GM23338 (cell line): ENCODE measurements around the gene TTC22. TPM values are rescaled to one million over a fixed set of nuclear protein-coding genes. Genes with fewer than 3 reads are reported as not detected.

Experiments
- CREB1 ChIP-seq: fragments of 250-450 bp; sonication (Bioruptor Pico); IDR thresholded peaks from 2 replicates; pipeline ENCODE4 v1.5.0; 2020; ENCODE audit warnings: low read depth, mild to moderate bottlenecking, moderate library complexity
- CTCF ChIP-seq, 2 experiments: fragments of 200-600 bp in 1 of 2; sonication (generic) in 1 of 2; conservative IDR thresholded peaks; 2 replicates each; pipeline versions ENCODE4 v1.5.1 to v1.6.1; 2016 to 2017; ENCODE audit warnings: antibody characterized with exemption in 2 of 2, low read depth in 2 of 2, mild to moderate bottlenecking in 2 of 2, moderate library complexity in 1 of 2
- ETS1 ChIP-seq: IDR thresholded peaks from 2 replicates; pipeline ENCODE4 v1.6.1; 2016; ENCODE audit warnings: antibody characterized with exemption
- EZH2phosphoT487 ChIP-seq: fragments of 200-600 bp; sonication (generic); IDR thresholded peaks from one replicate; pipeline ENCODE4 v1.8.1; 2018; ENCODE audit warnings: antibody characterized with exemption; ENCODE audit not compliant: unreplicated experiment
- ZNF114 ChIP-seq: fragments of 250-450 bp; sonication (Bioruptor Pico); IDR thresholded peaks from 2 replicates; pipeline ENCODE4 v1.5.0; 2020; ENCODE audit warnings: mild to moderate bottlenecking, moderate library complexity
- ZNF331 ChIP-seq: fragments of 250-450 bp; sonication (Bioruptor Pico); IDR thresholded peaks from 2 replicates; pipeline ENCODE4 v1.5.0; 2020; ENCODE audit warnings: low read depth, mild to moderate bottlenecking, moderate library complexity
- ZNF462 ChIP-seq: fragments of 250-450 bp; sonication (Bioruptor Pico); IDR thresholded peaks from 2 replicates; pipeline ENCODE4 v1.5.0; 2020; ENCODE audit warnings: mild to moderate bottlenecking, moderate library complexity
- polyA plus RNA-seq: library from polyadenylated mRNA; unstranded; fragments of >200 nt; fragmentation: Nextera tagmentation; extraction: Ambion mirVana; gene quantifications from 2 replicates; pipeline ENCODE4 v1.2.1, GENCODE V29; 2016
- total RNA-seq: library from RNA; depleted of rRNA; stranded (reverse); fragments of >200 nt; shearing (Covaris generic); gene quantifications from 2 replicates; pipeline ENCODE4 v1.2.3, GENCODE V29; 2014

TTC22 gene
- total and polyA plus RNA-seq, 2 experiments from 2014 or later = 1.2 to 2.5 TPM

DNA sequence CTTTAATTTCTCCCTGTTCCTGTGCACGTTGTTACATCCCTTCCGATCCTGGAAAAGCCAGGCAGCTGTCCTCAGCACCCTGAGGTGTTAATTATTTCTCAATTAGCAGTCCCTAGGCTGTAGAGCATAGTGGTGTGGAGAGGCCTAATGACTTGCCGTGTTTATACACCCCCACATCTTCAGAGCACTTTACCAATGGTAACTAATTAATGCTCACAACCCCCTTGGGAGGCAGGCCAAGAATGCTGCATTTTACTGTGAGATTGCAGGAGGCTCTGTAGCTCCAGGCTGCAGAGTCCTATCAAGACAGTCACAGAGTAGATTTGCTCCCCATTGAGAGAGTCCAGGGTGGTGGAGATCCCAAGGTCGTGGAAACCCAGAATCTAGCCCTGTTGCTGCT lies 34.4 kb downstream of the TTC22 start (continued):
- TF ChIP-seq ZNF462 (no peak), ETS1 (no peak), ZNF331 (CRISPR knock-in tag) (no peak), CREB1 (no peak), ZNF114 (CRISPR knock-in tag) (no peak), EZH2phosphoT487 (no peak), CTCF (conservative IDR thresholded peaks at IDR 0.05; ENCODE audit: low read depth in 2 of 2) (no peak)
